ENCODE measurements around the gene MAL. TPM values are rescaled to one million over a fixed set of nuclear protein-coding genes. Genes with fewer than 3 reads are reported as not detected.

Gene MAL
- total RNA-seq, 1 donor = not detected

- TF ChIP-seq CTCF (IDR thresholded peaks at IDR 0.05; ENCODE audit: extremely low read depth, low read depth, low read length) = no peak
- H3K4me1 ChIP-seq (ENCODE audit: insufficient read depth, low read length) = no peaks in the 10 kb centered on the region
- H3K27ac ChIP-seq (ENCODE audit: low read depth, low read length) = no peak overlapping the region
- no peaks in the 10 kb centered on the region for H3K27me3 ChIP-seq (ENCODE audit: insufficient read depth, low read length)
- H3K4me3 ChIP-seq (ENCODE audit: insufficient read depth, low read length) = no peak overlapping the region
- no peak overlapping the region for H2AFZ ChIP-seq (ENCODE audit: low read length)
- H3K9me3 ChIP-seq (ENCODE audit: low read depth, low read length) = no peaks in the 10 kb centered on the region
- no peaks in the 10 kb centered on the region for H3K79me2 ChIP-seq (ENCODE audit: insufficient read depth, low read length)
- H4K20me1 ChIP-seq (ENCODE audit: insufficient read depth, low read length) = no peaks in the 10 kb centered on the region
- H3K4me2 ChIP-seq (ENCODE audit: insufficient read depth, low read length) = no peak overlapping the region
- H3K36me3 ChIP-seq (ENCODE audit: insufficient read depth, low read length) = no peaks in the 10 kb centered on the region
- DNase-seq (ENCODE audit: insufficient read length, low spot score, missing footprints) = no peak
Measured at GRCh38 chr2:94979406-94980375, 45.8 kb upstream of the MAL start.

GRCh38 chr2:94980406-94980805 is 45.1 kb upstream of the MAL start:
- no peaks in the 10 kb centered on the region for H3K9me3 ChIP-seq (ENCODE audit: low read depth, low read length)
- H4K20me1 ChIP-seq (ENCODE audit: insufficient read depth, low read length) = no peaks in the 10 kb centered on the region
- no peak for DNase-seq (ENCODE audit: insufficient read length, low spot score, missing footprints)
- no peak for TF ChIP-seq CTCF (IDR thresholded peaks at IDR 0.05; ENCODE audit: extremely low read depth, low read depth, low read length)
- H2AFZ ChIP-seq (ENCODE audit: low read length) = no peak overlapping the region
- no peaks in the 10 kb centered on the region for H3K36me3 ChIP-seq (ENCODE audit: insufficient read depth, low read length)
- H3K4me2 ChIP-seq (ENCODE audit: insufficient read depth, low read length) = no peak overlapping the region
- H3K4me1 ChIP-seq (ENCODE audit: insufficient read depth, low read length) = no peaks in the 10 kb centered on the region
- no peaks in the 10 kb centered on the region for H3K79me2 ChIP-seq (ENCODE audit: insufficient read depth, low read length)
- H3K27ac ChIP-seq (ENCODE audit: low read depth, low read length) = no peak overlapping the region
- H3K4me3 ChIP-seq (ENCODE audit: insufficient read depth, low read length) = no peak overlapping the region
- no peaks in the 10 kb centered on the region for H3K27me3 ChIP-seq (ENCODE audit: insufficient read depth, low read length)

DNA sequence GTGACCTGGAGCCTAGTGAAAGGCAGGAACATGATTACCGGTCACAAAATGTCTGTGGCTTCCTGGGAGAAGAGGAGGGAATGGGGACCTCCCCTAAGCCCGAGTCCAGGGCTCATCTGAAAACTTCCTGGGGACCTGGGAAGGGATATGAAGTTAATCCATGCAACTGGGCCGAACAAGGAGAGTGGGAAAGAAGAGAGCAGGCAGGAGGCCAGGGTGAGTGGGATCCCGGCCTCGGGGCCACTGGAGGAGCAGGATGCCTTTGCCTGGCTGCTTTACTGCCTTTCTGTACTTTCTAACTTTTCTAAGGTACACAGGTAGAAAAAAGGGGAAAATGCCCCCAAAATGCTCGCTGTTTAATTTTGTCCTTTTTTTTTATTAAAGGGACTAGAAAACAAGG is 43.4 kb upstream of the MAL start:
- Histone ChIP-seq H2AFZ (ENCODE audit: low read length) (no peak overlapping the region), H3K27me3 (ENCODE audit: insufficient read depth, low read length) (peaks cover 3% of the 10 kb centered on the region), H3K4me1 (ENCODE audit: insufficient read depth, low read length) (no peaks in the 10 kb centered on the region)

More for the DNA sequence above, 43.4 kb upstream of the MAL start:
- no peak for TF ChIP-seq CTCF (IDR thresholded peaks at IDR 0.05; ENCODE audit: extremely low read depth, low read depth, low read length)
- no peak for DNase-seq (ENCODE audit: insufficient read length, low spot score, missing footprints)
- no peak overlapping the region for H3K27ac ChIP-seq (ENCODE audit: low read depth, low read length)
- no peaks in the 10 kb centered on the region for H3K9me3 ChIP-seq (ENCODE audit: low read depth, low read length)
- H3K36me3 ChIP-seq (ENCODE audit: insufficient read depth, low read length) = no peaks in the 10 kb centered on the region
- no peaks in the 10 kb centered on the region for H4K20me1 ChIP-seq (ENCODE audit: insufficient read depth, low read length)
- no peak overlapping the region for H3K4me2 ChIP-seq (ENCODE audit: insufficient read depth, low read length)
- H3K79me2 ChIP-seq (ENCODE audit: insufficient read depth, low read length) = no peaks in the 10 kb centered on the region
- no peak overlapping the region for H3K4me3 ChIP-seq (ENCODE audit: insufficient read depth, low read length)
